Spleen (tissue), 11 donors: ENCODE data around the gene PPHLN1. TPM values are rescaled to one million over a fixed set of nuclear protein-coding genes. Genes with fewer than 3 reads are reported as not detected.

Experiments
- DNase-seq: peaks from one replicate; pipeline ENCODE4 v3.0.0-alpha.2; 2020
- H3K27ac ChIP-seq, 8 donors: fragments of 200-600 bp; sonication (generic) in 7 of 8; 1 replicate in 4 of 8; 2 replicates in 4 of 8; pipeline versions ENCODE4 v1.5.0 to v1.8.0; 2016 to 2021; ENCODE audit warnings: inconsistent platforms in 4 of 8, mild to moderate bottlenecking in 4 of 8, moderate library complexity in 1 of 8
- H3K27me3 ChIP-seq, 7 donors: fragments of 200-600 bp; sonication (generic) in 6 of 7; replicated peaks in 1 of 7; 1 replicate in 4 of 7; 2 replicates in 3 of 7; pipeline versions ENCODE4 v1.5.0 to v1.8.0; 2016 to 2021; ENCODE audit warnings: inconsistent platforms in 3 of 7, mild to moderate bottlenecking in 1 of 7
- H3K36me3 ChIP-seq, 6 donors: fragments of 200-600 bp; sonication (generic) in 5 of 6; 1 replicate in 4 of 6; 2 replicates in 2 of 6; pipeline versions ENCODE4 v1.5.0 to v1.8.0; 2016 to 2021; ENCODE audit warnings: inconsistent platforms in 2 of 6
- H3K4me1 ChIP-seq, 6 donors: fragments of 200-600 bp; sonication (generic) in 5 of 6; 1 replicate in 3 of 6; 2 replicates in 3 of 6; pipeline versions ENCODE4 v1.5.0 to v1.8.0; 2016 to 2021; ENCODE audit warnings: inconsistent platforms in 3 of 6
- H3K4me3 ChIP-seq, 8 donors: fragments of 200-600 bp; sonication (generic) in 7 of 8; 1 replicate in 4 of 8; 2 replicates in 4 of 8; pipeline versions ENCODE4 v1.5.0 to v1.8.0; 2016 to 2021; ENCODE audit warnings: inconsistent platforms in 4 of 8, mild to moderate bottlenecking in 4 of 8, moderate library complexity in 2 of 8
- H3K9me3 ChIP-seq, 8 donors: fragments of 200-600 bp; sonication (generic) in 7 of 8; 1 replicate in 4 of 8; 2 replicates in 4 of 8; pipeline versions ENCODE4 v1.5.0 to v1.8.0; 2016 to 2021; ENCODE audit warnings: inconsistent platforms in 4 of 8
- POLR2A ChIP-seq, 3 donors: fragments of 450-650 bp; IDR thresholded peaks; one replicate each; pipeline ENCODE4 v1.5.1; 2017; ENCODE audit warnings: antibody characterized with exemption in 3 of 3, mild to moderate bottlenecking in 1 of 3
- POLR2AphosphoS5 ChIP-seq, 3 donors: sonication (generic); formaldehyde crosslinking; IDR thresholded peaks; one replicate each; pipeline ENCODE4 v1.5.1; 2017; ENCODE audit warnings: antibody characterized with exemption in 3 of 3
- WGBS, 5 donors: extraction: QIAGEN DNeasy Blood & Tissue Kit in 3 of 5; methylation state at CpG; one replicate each; pipeline versions ENCODE4 v1.1.5 to v1.1.7; 2013 to 2018; 5-methylcytosine and 5-hydroxymethylcytosine counted together
- intact Hi-C: fragments of 100-400 bp; cut with DNase I; formaldehyde crosslinking; loops from one replicate; pipeline ENCODE4 v1.15.0; 2023; ENCODE audit warnings: low total_unique reads
- polyA plus RNA-seq, 3 donors: library from polyadenylated mRNA; stranded (reverse); fragments of 200-250 nt; gene quantifications; one replicate each; pipeline ENCODE4 v1.2.1, GENCODE V29; 2013
- total RNA-seq, 7 donors: library from RNA; depleted of rRNA in 3 of 7; stranded (reverse); fragments of >200 nt in 3 of 7; fragmentation: NEBNext Ultra II Directional in 4 of 7; extraction: Animal tissue kit (Norgen Biotek cat#: 25700) in 4 of 7; gene quantifications; one replicate each; pipeline versions ENCODE4 v1.1.0 to v1.2.1, GENCODE V29; 2016 to 2021
- TF ChIP-seq, protein P1 (sequence below), 11 experiments: fragments of 200-600 bp in 7 of 11; fragments of 450-650 bp in 4 of 11; sonication (generic) in 4 of 11; IDR thresholded peaks in 8 of 11; conservative IDR thresholded peaks in 3 of 11; 1 replicate in 7 of 11; 2 replicates in 4 of 11; pipeline versions ENCODE4 v1.4.0 to v1.8.0; 2016 to 2021; ENCODE audit warnings: antibody characterized with exemption in 11 of 11, inconsistent platforms in 4 of 11, mild to moderate bottlenecking in 1 of 11
- donor health status: healthy with polysubstance abuse.
- donor health status: DM: no; HTN: no; CAD: no; lungs with moderate emphysema.
- donor health status: DM: no; HTN: no; CAD: no.
- donor health status: Bipolar disorder and iron deficiency.
- donor health status: healthy.
- donor health status: DM: no; HTN: no; CAD: no.
- donor health status: DM: yes; HTN: yes; CAD: no.

Gene PPHLN1
- total and polyA plus RNA-seq, 10 donors = 39.6 to 103 (median 65.2) TPM

DNA sequence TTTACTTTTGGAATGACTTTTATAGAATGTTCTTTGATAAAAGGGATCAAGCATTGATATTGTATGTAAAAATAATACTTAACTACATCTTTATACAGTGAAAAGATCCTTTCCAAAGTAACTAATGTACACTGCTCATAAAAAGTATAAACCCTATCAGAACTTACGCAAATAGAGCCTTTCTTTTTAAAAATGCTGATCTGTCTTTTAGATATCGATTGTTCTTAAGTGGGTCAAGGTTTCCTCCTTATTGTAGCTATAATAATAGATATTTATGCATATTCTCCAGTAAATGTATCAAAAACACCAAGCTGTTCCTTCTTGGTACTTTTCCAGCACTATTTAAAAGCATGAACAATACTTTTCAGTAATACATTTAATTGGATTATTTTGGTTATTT is 68.5 kb downstream of the PPHLN1 start:
- no peak overlapping the region for H3K27ac ChIP-seq
- no peaks in the 10 kb centered on the region for H3K4me1 ChIP-seq
- no peak for DNase-seq
- no peak for TF ChIP-seq POLR2AphosphoS5 (IDR thresholded peaks at IDR 0.05)
- TF ChIP-seq, protein P1, sequence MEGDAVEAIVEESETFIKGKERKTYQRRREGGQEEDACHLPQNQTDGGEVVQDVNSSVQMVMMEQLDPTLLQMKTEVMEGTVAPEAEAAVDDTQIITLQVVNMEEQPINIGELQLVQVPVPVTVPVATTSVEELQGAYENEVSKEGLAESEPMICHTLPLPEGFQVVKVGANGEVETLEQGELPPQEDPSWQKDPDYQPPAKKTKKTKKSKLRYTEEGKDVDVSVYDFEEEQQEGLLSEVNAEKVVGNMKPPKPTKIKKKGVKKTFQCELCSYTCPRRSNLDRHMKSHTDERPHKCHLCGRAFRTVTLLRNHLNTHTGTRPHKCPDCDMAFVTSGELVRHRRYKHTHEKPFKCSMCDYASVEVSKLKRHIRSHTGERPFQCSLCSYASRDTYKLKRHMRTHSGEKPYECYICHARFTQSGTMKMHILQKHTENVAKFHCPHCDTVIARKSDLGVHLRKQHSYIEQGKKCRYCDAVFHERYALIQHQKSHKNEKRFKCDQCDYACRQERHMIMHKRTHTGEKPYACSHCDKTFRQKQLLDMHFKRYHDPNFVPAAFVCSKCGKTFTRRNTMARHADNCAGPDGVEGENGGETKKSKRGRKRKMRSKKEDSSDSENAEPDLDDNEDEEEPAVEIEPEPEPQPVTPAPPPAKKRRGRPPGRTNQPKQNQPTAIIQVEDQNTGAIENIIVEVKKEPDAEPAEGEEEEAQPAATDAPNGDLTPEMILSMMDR (IDR thresholded peaks at IDR 0.05 in 8 of 11, conservative IDR thresholded peaks at IDR 0.05 in 3 of 11) = no peak
- TF ChIP-seq POLR2A (IDR thresholded peaks at IDR 0.05) = no peak
- intact Hi-C loops = no loop called here
- H3K9me3 ChIP-seq = no peaks in the 10 kb centered on the region
- H3K36me3 ChIP-seq = peaks cover 0 to 79% (median 10%) of the 10 kb centered on the region in 6 donors
- no peaks in the 10 kb centered on the region for H3K27me3 ChIP-seq
- WGBS, 5 donors = 75 to 90% (median 77%) methylated on average over 2 of the region's 2 CpGs
- H3K4me3 ChIP-seq = no peak overlapping the region

DNA sequence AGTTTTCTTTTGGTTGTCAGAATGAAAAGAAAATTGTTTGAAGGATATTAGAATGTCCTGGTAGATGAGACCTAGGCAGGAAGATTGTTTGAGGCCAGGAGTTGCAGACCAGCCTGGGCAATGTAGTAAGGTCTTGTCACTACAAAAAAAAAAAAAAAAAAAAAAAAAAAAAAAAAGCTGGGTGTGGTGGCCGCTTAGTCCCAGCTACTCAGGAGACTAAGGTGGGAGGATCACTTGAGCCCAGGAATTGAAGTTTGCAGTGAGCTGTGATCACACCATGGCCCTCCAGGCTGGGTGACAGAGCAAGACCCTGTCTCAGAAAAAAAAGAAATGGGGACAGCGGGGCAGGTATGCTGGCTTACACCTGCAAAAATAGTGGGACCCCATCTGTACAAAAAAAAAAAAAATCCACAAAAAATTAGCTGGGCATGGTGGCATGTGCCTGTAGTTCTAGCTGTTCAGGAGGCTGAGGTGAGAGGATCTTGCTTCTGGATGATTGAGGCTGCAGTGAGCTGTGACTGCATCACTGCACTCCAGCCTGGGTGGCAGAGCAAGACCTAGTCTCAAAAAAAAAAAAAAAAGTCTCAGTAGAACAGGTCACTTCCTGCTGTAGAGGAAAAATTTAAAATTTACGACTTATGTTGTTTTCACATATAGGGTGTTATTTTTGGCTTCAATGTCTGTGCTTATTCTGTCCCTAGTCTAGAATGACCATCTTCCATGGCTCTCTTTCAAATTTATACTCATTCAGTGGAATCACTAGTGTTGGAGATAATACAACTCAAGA is 70.7 kb downstream of the PPHLN1 start:
- no peak overlapping the region for H3K4me3 ChIP-seq
- 74 to 91% (median 86%) methylated on average over 3 of the region's 3 CpGs for WGBS, 5 donors
- intact Hi-C loops = no loop called here
- no peaks in the 10 kb centered on the region for H3K4me1 ChIP-seq
- no peaks in the 10 kb centered on the region for H3K27me3 ChIP-seq
- H3K9me3 ChIP-seq = no peaks in the 10 kb centered on the region
- no peak overlapping the region for H3K27ac ChIP-seq
- H3K36me3 ChIP-seq = peaks cover 0 to 80% (median 22%) of the 10 kb centered on the region in 6 donors
- TF ChIP-seq, protein P1 (IDR thresholded peaks at IDR 0.05 in 8 of 11, conservative IDR thresholded peaks at IDR 0.05 in 3 of 11) = no peak
- TF ChIP-seq POLR2A (IDR thresholded peaks at IDR 0.05) (no peak), POLR2AphosphoS5 (IDR thresholded peaks at IDR 0.05) (no peak)
- no peak for DNase-seq

DNA sequence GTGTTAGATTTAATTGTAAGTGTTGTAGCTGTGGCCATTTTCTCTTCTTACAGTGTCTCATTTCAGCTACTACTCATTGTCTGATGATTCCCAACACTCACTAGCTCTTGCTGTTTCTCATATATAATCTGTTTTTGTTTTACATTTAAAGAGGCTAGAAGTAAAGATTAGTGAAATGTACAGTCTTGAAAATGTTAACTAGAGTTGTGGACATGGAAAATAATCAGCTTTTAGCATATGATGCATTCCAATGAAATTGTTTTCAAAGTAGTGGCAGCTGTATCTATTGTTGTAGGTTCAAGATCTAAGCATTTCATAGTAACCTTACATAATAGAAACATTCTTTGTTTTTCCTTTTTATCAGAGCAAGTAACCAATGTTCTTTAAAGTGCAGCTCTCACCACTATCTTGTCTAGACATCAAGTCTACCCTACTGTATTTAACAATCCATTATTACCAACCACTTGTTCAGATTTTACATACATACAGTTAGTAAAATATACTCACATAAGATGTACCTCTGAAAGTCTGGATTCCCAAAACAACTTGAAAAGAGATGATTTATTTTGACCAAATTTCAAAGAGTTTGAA is 76.9 kb downstream of the PPHLN1 start:
- H3K9me3 ChIP-seq = no peaks in the 10 kb centered on the region
- TF ChIP-seq POLR2AphosphoS5 (IDR thresholded peaks at IDR 0.05) (no peak), POLR2A (IDR thresholded peaks at IDR 0.05) (no peak)
- TF ChIP-seq, protein P1 (IDR thresholded peaks at IDR 0.05 in 8 of 11, conservative IDR thresholded peaks at IDR 0.05 in 3 of 11) = no peak
- peaks cover 0 to 88% (median 31%) of the 10 kb centered on the region in 6 donors for H3K36me3 ChIP-seq
- DNase-seq = no peak
- H3K4me3 ChIP-seq = no peak overlapping the region
- no peaks in the 10 kb centered on the region for H3K27me3 ChIP-seq
- intact Hi-C loops = no loop called here
- H3K4me1 ChIP-seq = no peaks in the 10 kb centered on the region
- H3K27ac ChIP-seq = no peak overlapping the region

DNA sequence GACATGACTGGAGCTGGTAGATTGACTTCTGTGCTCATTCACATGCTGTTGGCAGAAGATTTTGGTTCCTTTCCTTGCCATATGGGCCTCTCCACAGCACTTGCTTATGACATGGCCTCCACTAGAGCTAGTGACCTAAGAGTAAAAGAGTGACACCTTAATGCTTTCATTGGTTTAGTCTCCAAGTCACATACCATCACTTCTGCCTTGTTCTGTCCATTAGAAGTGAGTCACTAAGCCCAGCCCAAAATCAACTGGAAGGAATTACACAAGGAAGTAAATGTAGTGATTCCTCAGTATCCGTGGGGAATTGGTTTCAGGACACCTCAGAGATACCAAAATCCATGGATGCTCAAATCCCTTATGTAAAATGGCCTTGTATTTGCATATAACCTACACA is 81.3 kb downstream of the PPHLN1 start:
- H3K4me3 ChIP-seq = no peak overlapping the region
- no peaks in the 10 kb centered on the region for H3K9me3 ChIP-seq
- H3K4me1 ChIP-seq = peaks cover 0 to 9% (median 0%) of the 10 kb centered on the region in 6 donors
- H3K27ac ChIP-seq = no peak overlapping the region
- peaks cover 0 to 51% (median 8%) of the 10 kb centered on the region in 6 donors for H3K36me3 ChIP-seq
- intact Hi-C loops = no loop called here
- DNase-seq = no peak
- 96 to 100% (median 97%) methylated on average over 1 of the region's 1 CpG for WGBS, 5 donors
- TF ChIP-seq, protein P1 (IDR thresholded peaks at IDR 0.05 in 8 of 11, conservative IDR thresholded peaks at IDR 0.05 in 3 of 11) = no peak
- TF ChIP-seq POLR2AphosphoS5 (IDR thresholded peaks at IDR 0.05) (no peak), POLR2A (IDR thresholded peaks at IDR 0.05) (no peak)
- no peaks in the 10 kb centered on the region for H3K27me3 ChIP-seq
